ENCODE measurements around the gene TMED5. TPM values are rescaled to one million over a fixed set of nuclear protein-coding genes. Genes with fewer than 3 reads are reported as not detected.

The TMED5 gene
- total RNA-seq, 1 experiment from 2014 or later, result 59.2 TPM

DNA sequence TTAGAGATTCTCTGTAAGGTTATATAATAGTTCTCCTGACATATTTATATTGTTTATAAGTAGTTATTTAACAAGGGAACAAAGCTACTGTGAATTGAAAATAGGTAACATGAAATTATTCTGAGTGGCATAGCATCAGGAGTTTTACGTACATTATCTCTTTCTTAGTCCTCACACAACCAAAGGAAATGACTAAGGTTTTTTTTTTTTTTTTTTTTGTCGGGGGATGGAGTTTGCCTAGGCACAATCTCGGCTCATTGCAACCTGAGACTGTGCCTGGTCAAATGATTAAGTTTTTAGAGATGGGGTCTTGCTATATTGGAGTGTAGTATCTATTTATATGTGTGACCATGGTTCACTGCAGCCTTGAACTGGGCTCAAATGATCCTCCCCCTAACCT, 24.9 kb downstream of the TMED5 start:
- Histone ChIP-seq H3K27ac (ENCODE audit: low read length) (no peak overlapping the region), H3K9me2 (replicated peaks; ENCODE audit: low read length) (no peaks in the 10 kb centered on the region), H3K4me2 (ENCODE audit: low read length) (no peak overlapping the region), H3K27me3 (ENCODE audit: low read length) (no peaks in the 10 kb centered on the region), H3K4me3 (ENCODE audit: low read length) (no peak overlapping the region), H3F3A (ENCODE audit: low read length, unreplicated experiment) (no peaks in the 10 kb centered on the region), H3K4me1 (ENCODE audit: insufficient read depth, low read length) (no peaks in the 10 kb centered on the region), H3K9ac (ENCODE audit: low read length) (no peak overlapping the region), H3K36me3 (ENCODE audit: low read depth, low read length) (peaks cover 33% of the 10 kb centered on the region), H2AFZ (ENCODE audit: low read length) (no peak overlapping the region), H3K9me3 (ENCODE audit: low read length) (no peaks in the 10 kb centered on the region), H3K79me2 (ENCODE audit: low read length) (no peaks in the 10 kb centered on the region), H4K20me1 (ENCODE audit: low read length) (peaks cover 7% of the 10 kb centered on the region; the same call in 1 of the 2 replicates)
- intact Hi-C loops (cut with micrococcal nuclease), result no loop called here
- ATAC-seq (no peak; the same call in 1 of the 2 replicates), DNase-seq (peak; percentile 12)
- ChIA-PET POLR2A (ENCODE audit: unreplicated experiment) (no interaction called here), CTCF (interaction anchor here (0.6 kb wide), 1 partner anchor 196 kb away, joined by 3 read pairs; no protein-coding TSS in a partner anchor)
- no TSS peak for BruUV-seq (replicated peaks)
- TF ChIP-seq, protein P1, sequence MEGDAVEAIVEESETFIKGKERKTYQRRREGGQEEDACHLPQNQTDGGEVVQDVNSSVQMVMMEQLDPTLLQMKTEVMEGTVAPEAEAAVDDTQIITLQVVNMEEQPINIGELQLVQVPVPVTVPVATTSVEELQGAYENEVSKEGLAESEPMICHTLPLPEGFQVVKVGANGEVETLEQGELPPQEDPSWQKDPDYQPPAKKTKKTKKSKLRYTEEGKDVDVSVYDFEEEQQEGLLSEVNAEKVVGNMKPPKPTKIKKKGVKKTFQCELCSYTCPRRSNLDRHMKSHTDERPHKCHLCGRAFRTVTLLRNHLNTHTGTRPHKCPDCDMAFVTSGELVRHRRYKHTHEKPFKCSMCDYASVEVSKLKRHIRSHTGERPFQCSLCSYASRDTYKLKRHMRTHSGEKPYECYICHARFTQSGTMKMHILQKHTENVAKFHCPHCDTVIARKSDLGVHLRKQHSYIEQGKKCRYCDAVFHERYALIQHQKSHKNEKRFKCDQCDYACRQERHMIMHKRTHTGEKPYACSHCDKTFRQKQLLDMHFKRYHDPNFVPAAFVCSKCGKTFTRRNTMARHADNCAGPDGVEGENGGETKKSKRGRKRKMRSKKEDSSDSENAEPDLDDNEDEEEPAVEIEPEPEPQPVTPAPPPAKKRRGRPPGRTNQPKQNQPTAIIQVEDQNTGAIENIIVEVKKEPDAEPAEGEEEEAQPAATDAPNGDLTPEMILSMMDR (conservative IDR thresholded peaks at IDR 0.05; ENCODE audit: low read depth, low read length), result no peak
- TF ChIP-seq EZH2 (IDR thresholded peaks at IDR 0.05; ENCODE audit: low read length, unreplicated experiment), result no peak
- TF ChIP-seq EZH2phosphoT487 (IDR thresholded peaks at IDR 0.05; ENCODE audit: borderline replicate concordance, low read length), result no peak

DNA sequence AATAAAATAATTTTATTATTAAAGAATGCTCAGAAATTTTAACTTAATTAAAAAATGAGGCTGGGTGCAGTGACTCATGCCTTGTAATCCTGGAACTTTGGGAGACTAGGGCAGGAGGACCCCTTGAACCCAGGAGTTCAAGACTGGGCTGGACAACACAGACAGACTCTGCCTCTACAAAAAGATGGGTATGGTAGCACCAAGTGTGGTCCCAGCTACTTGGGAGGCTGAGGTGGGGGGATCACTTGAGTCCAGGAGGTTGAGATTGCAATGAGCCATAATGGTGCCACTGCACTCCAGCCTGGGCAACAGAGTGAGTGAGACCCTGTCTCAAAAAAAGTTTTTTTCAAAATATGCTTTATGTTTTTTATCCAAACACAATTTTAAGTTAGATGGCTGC, 25.3 kb downstream of the TMED5 start:
- ATAC-seq (no peak), DNase-seq (no peak)
- intact Hi-C loops (cut with micrococcal nuclease), result no loop called here
- ChIA-PET CTCF (interaction anchor here (0.6 kb wide), 1 partner anchor 196 kb away, joined by 3 read pairs; no protein-coding TSS in a partner anchor), POLR2A (ENCODE audit: unreplicated experiment) (no interaction called here)
- Histone ChIP-seq H3K36me3 (ENCODE audit: low read depth, low read length) (peaks cover 37% of the 10 kb centered on the region), H3K4me1 (ENCODE audit: insufficient read depth, low read length) (no peaks in the 10 kb centered on the region), H4K20me1 (ENCODE audit: low read length) (peaks cover 3% of the 10 kb centered on the region; the same call in 1 of the 2 replicates), H3K9me3 (ENCODE audit: low read length) (no peaks in the 10 kb centered on the region), H3K27ac (ENCODE audit: low read length) (no peak overlapping the region), H2AFZ (ENCODE audit: low read length) (no peak overlapping the region), H3K9me2 (replicated peaks; ENCODE audit: low read length) (no peaks in the 10 kb centered on the region), H3K9ac (ENCODE audit: low read length) (no peak overlapping the region), H3K27me3 (ENCODE audit: low read length) (no peaks in the 10 kb centered on the region), H3F3A (ENCODE audit: low read length, unreplicated experiment) (no peaks in the 10 kb centered on the region), H3K4me2 (ENCODE audit: low read length) (no peak overlapping the region), H3K79me2 (ENCODE audit: low read length) (no peaks in the 10 kb centered on the region), H3K4me3 (ENCODE audit: low read length) (no peak overlapping the region)
- TF ChIP-seq EZH2phosphoT487 (IDR thresholded peaks at IDR 0.05; ENCODE audit: borderline replicate concordance, low read length) (no peak), EZH2 (IDR thresholded peaks at IDR 0.05; ENCODE audit: low read length, unreplicated experiment) (no peak)
- TF ChIP-seq, protein P1 (conservative IDR thresholded peaks at IDR 0.05; ENCODE audit: low read depth, low read length), result no peak
- BruUV-seq (replicated peaks), result no TSS peak

- Histone ChIP-seq H3K4me2 (ENCODE audit: low read length) (no peak overlapping the region), H3F3A (ENCODE audit: low read length, unreplicated experiment) (no peaks in the 10 kb centered on the region), H3K79me2 (ENCODE audit: low read length) (no peaks in the 10 kb centered on the region), H3K4me3 (ENCODE audit: low read length) (no peak overlapping the region), H3K4me1 (ENCODE audit: insufficient read depth, low read length) (no peaks in the 10 kb centered on the region), H3K36me3 (ENCODE audit: low read depth, low read length) (peaks cover 35% of the 10 kb centered on the region), H3K9ac (ENCODE audit: low read length) (no peak overlapping the region), H3K9me2 (replicated peaks; ENCODE audit: low read length) (no peaks in the 10 kb centered on the region), H3K9me3 (ENCODE audit: low read length) (no peaks in the 10 kb centered on the region), H3K27me3 (ENCODE audit: low read length) (no peaks in the 10 kb centered on the region), H3K27ac (ENCODE audit: low read length) (no peak overlapping the region), H2AFZ (ENCODE audit: low read length) (no peak overlapping the region), H4K20me1 (ENCODE audit: low read length) (no peaks in the 10 kb centered on the region)
- DNase-seq (no peak), ATAC-seq (no peak)
- CTCF ChIA-PET, result no interaction called here
- intact Hi-C loops (cut with micrococcal nuclease), result no loop called here
- no TSS peak for BruUV-seq (replicated peaks)
- POLR2A ChIA-PET (ENCODE audit: unreplicated experiment), result no interaction called here
- TF ChIP-seq, protein P1 (conservative IDR thresholded peaks at IDR 0.05; ENCODE audit: low read depth, low read length), result no peak
- no peak for TF ChIP-seq EZH2 (IDR thresholded peaks at IDR 0.05; ENCODE audit: low read length, unreplicated experiment)
- TF ChIP-seq EZH2phosphoT487 (IDR thresholded peaks at IDR 0.05; ENCODE audit: borderline replicate concordance, low read length), result no peak
Measured at GRCh38 chr1:93152835-93153234, 27.4 kb downstream of the TMED5 start.
